Fibroblast of the aortic adventitia (primary cell): Measurements from ENCODE around the gene MZT2A. TPM values are rescaled to one million over a fixed set of nuclear protein-coding genes. Genes with fewer than 3 reads are reported as not detected.
"Not testable (repeated sequence)": the region's sequence is repeated elsewhere in the genome, so short reads cannot be mapped to it uniquely, and the experiment has no call there.

Experiments used
- DNase-seq: peaks from one replicate; pipeline ENCODE4 v3.0.0-alpha.2; 2010; ENCODE audit warnings: low read depth
- H3K4me3 ChIP-seq: 2 replicates; pipeline ENCODE4 v1.5.1; 2011; ENCODE audit warnings: low read depth, mild to moderate bottlenecking, control low read depth, low read length, moderate library complexity
- CTCF ChIP-seq: IDR thresholded peaks from 2 replicates; pipeline ENCODE4 v1.5.1; 2011; ENCODE audit warnings: mild to moderate bottlenecking, low read length, control low read depth, inconsistent platforms; ENCODE audit not compliant: insufficient read depth
- total RNA-seq: library from RNA; depleted of rRNA; stranded (reverse); fragments of >200 nt; gene quantifications from 2 replicates; pipeline ENCODE4 v1.2.3, GENCODE V29; 2012; ENCODE audit warnings: low replicate concordance

MZT2A gene
- total RNA-seq, 1 donor: 66.8 TPM

- DNase-seq: peak; percentile 14
- peak overlapping the region; percentile 84 for H3K4me3 ChIP-seq
- no peak for TF ChIP-seq CTCF
Observed at GRCh38 chr2:131493199-131493968, 1.2 kb upstream of the MZT2A start.

GRCh38 chr2:131492418-131493198 lies 411 bp upstream of the MZT2A start:
- TF ChIP-seq CTCF: peak; percentile 81
- peak; percentile 92 for DNase-seq
- peak overlapping the region; percentile 84 for H3K4me3 ChIP-seq

GRCh38 chr2:131491469-131491836 lies 744 bp downstream of the MZT2A start:
- peak overlapping the region; percentile 70 for H3K4me3 ChIP-seq
- DNase-seq: peak; percentile 7

GRCh38 chr2:131490616-131491468 lies 1.4 kb downstream of the MZT2A start:
- DNase-seq: peak; percentile 37
- H3K4me3 ChIP-seq: peak overlapping the region; percentile 70

GRCh38 chr2:131488306-131489205 lies 3.6 kb downstream of the MZT2A start:
- DNase-seq: no peak
- no peak overlapping the region for H3K4me3 ChIP-seq
- TF ChIP-seq CTCF: no peak

GRCh38 chr2:131486201-131486902 lies 5.8 kb downstream of the MZT2A start:
- not testable (repeated sequence) for H3K4me3 ChIP-seq, DNase-seq

GRCh38 chr2:131484906-131485460 lies 7.2 kb downstream of the MZT2A start:
- DNase-seq, H3K4me3 ChIP-seq: not testable (repeated sequence)

- DNase-seq, H3K4me3 ChIP-seq: not testable (repeated sequence)
Observed at GRCh38 chr2:131483981-131484820, 8.0 kb downstream of the MZT2A start.

GRCh38 chr2:131482506-131483155 lies 9.6 kb downstream of the MZT2A start:
- not testable (repeated sequence) for DNase-seq, H3K4me3 ChIP-seq

- not testable (repeated sequence) for DNase-seq, H3K4me3 ChIP-seq
Observed at GRCh38 chr2:131480351-131480750, 11.8 kb downstream of the MZT2A start.

- H3K4me3 ChIP-seq, DNase-seq: not testable (repeated sequence)
Observed at GRCh38 chr2:131478850-131479461, 13.2 kb downstream of the MZT2A start.
